Measurements from ENCODE around the gene MRPL23.

Gene MRPL23

GRCh38 chr11:1927026-1927847 is 19.9 kb upstream of the MRPL23 start:
- no peak overlapping the region for H3K27ac Mint-ChIP-seq
- ATAC-seq, result peak; percentile 2
- peaks cover 62% of the 10 kb centered on the region for H3K27me3 Mint-ChIP-seq

GRCh38 chr11:1927848-1928469 is 19.2 kb upstream of the MRPL23 start:
- Mint-ChIP-seq H3K4me3 (no peak overlapping the region), H3K27ac (no peak overlapping the region), H3K36me3 (no peaks in the 10 kb centered on the region), H3K9me3 (peaks cover 4% of the 10 kb centered on the region), H3K27me3 (peaks cover 62% of the 10 kb centered on the region), H3K4me1 (peaks cover 7% of the 10 kb centered on the region)
- no peak for ATAC-seq

More at GRCh38 chr11:1927026-1927847, 19.9 kb upstream of the MRPL23 start:
- peaks cover 11% of the 10 kb centered on the region for H3K4me1 Mint-ChIP-seq
- no peak overlapping the region for H3K4me3 Mint-ChIP-seq
- H3K9me3 Mint-ChIP-seq, result no peaks in the 10 kb centered on the region
- no peaks in the 10 kb centered on the region for H3K36me3 Mint-ChIP-seq

GRCh38 chr11:1928470-1928890 is 18.7 kb upstream of the MRPL23 start:
- H3K27me3 Mint-ChIP-seq, result peaks cover 62% of the 10 kb centered on the region

GRCh38 chr11:1928891-1929541 is 18.1 kb upstream of the MRPL23 start:
- Mint-ChIP-seq H3K27me3 (peaks cover 62% of the 10 kb centered on the region), H3K36me3 (no peaks in the 10 kb centered on the region), H3K4me1 (peaks cover 6% of the 10 kb centered on the region), H3K27ac (no peak overlapping the region), H3K9me3 (peaks cover 7% of the 10 kb centered on the region), H3K4me3 (no peak overlapping the region)
- no peak for ATAC-seq

More at GRCh38 chr11:1928470-1928890, 18.7 kb upstream of the MRPL23 start:
- H3K36me3 Mint-ChIP-seq, result no peaks in the 10 kb centered on the region
- ATAC-seq, result no peak
- H3K9me3 Mint-ChIP-seq, result peaks cover 7% of the 10 kb centered on the region
- peaks cover 6% of the 10 kb centered on the region for H3K4me1 Mint-ChIP-seq
- no peak overlapping the region for H3K27ac Mint-ChIP-seq
- no peak overlapping the region for H3K4me3 Mint-ChIP-seq

GRCh38 chr11:1929621-1930461 is 17.3 kb upstream of the MRPL23 start:
- Mint-ChIP-seq H3K4me3 (no peak overlapping the region), H3K36me3 (no peaks in the 10 kb centered on the region), H3K27ac (no peak overlapping the region), H3K9me3 (peaks cover 7% of the 10 kb centered on the region), H3K27me3 (peaks cover 65% of the 10 kb centered on the region), H3K4me1 (peaks cover 6% of the 10 kb centered on the region)
- no peak for ATAC-seq

- H3K36me3 Mint-ChIP-seq, result no peaks in the 10 kb centered on the region
- H3K27ac Mint-ChIP-seq, result no peak overlapping the region
- peaks cover 7% of the 10 kb centered on the region for H3K9me3 Mint-ChIP-seq
- no peak overlapping the region for H3K4me3 Mint-ChIP-seq
- H3K4me1 Mint-ChIP-seq, result peaks cover 6% of the 10 kb centered on the region
- H3K27me3 Mint-ChIP-seq, result peaks cover 63% of the 10 kb centered on the region
- no peak for ATAC-seq
Observed at GRCh38 chr11:1930462-1930830, 16.7 kb upstream of the MRPL23 start.

- peaks cover 4% of the 10 kb centered on the region for H3K4me1 Mint-ChIP-seq
- H3K4me3 Mint-ChIP-seq, result no peak overlapping the region
- H3K27ac Mint-ChIP-seq, result no peak overlapping the region
- peaks cover 52% of the 10 kb centered on the region for H3K27me3 Mint-ChIP-seq
- peaks cover 7% of the 10 kb centered on the region for H3K9me3 Mint-ChIP-seq
- H3K36me3 Mint-ChIP-seq, result no peaks in the 10 kb centered on the region
- no peak for ATAC-seq
Observed at GRCh38 chr11:1931341-1932104, 15.6 kb upstream of the MRPL23 start.

- Mint-ChIP-seq H3K4me3 (no peak overlapping the region), H3K4me1 (no peaks in the 10 kb centered on the region), H3K27me3 (peaks cover 46% of the 10 kb centered on the region), H3K27ac (no peak overlapping the region), H3K9me3 (peaks cover 7% of the 10 kb centered on the region), H3K36me3 (no peaks in the 10 kb centered on the region)
- no peak for ATAC-seq
Observed at GRCh38 chr11:1932105-1932480, 15.0 kb upstream of the MRPL23 start.

- Mint-ChIP-seq H3K4me1 (no peaks in the 10 kb centered on the region), H3K36me3 (no peaks in the 10 kb centered on the region), H3K9me3 (peaks cover 7% of the 10 kb centered on the region), H3K4me3 (no peak overlapping the region), H3K27me3 (peaks cover 45% of the 10 kb centered on the region), H3K27ac (no peak overlapping the region)
- no peak for ATAC-seq
Observed at GRCh38 chr11:1932681-1933080, 14.5 kb upstream of the MRPL23 start.

- H3K27me3 Mint-ChIP-seq, result peaks cover 55% of the 10 kb centered on the region
- H3K9me3 Mint-ChIP-seq, result peaks cover 7% of the 10 kb centered on the region
- no peak overlapping the region for H3K27ac Mint-ChIP-seq
- no peaks in the 10 kb centered on the region for H3K36me3 Mint-ChIP-seq
- no peak overlapping the region for H3K4me3 Mint-ChIP-seq
- no peak for ATAC-seq
- no peaks in the 10 kb centered on the region for H3K4me1 Mint-ChIP-seq
Observed at GRCh38 chr11:1933416-1934334, 13.5 kb upstream of the MRPL23 start.

- no peak overlapping the region for H3K27ac Mint-ChIP-seq
- no peak overlapping the region for H3K4me3 Mint-ChIP-seq
- H3K4me1 Mint-ChIP-seq, result peaks cover 6% of the 10 kb centered on the region
- no peaks in the 10 kb centered on the region for H3K36me3 Mint-ChIP-seq
- no peak for ATAC-seq
- H3K27me3 Mint-ChIP-seq, result peaks cover 56% of the 10 kb centered on the region
- peaks cover 7% of the 10 kb centered on the region for H3K9me3 Mint-ChIP-seq
Observed at GRCh38 chr11:1934335-1935155, 12.6 kb upstream of the MRPL23 start.

- Mint-ChIP-seq H3K27ac (no peak overlapping the region), H3K9me3 (peaks cover 7% of the 10 kb centered on the region), H3K4me1 (peaks cover 6% of the 10 kb centered on the region), H3K36me3 (no peaks in the 10 kb centered on the region), H3K4me3 (no peak overlapping the region), H3K27me3 (peaks cover 53% of the 10 kb centered on the region)
- ATAC-seq, result no peak
Observed at GRCh38 chr11:1935156-1936071, 11.7 kb upstream of the MRPL23 start.
